Right kidney (tissue), 1 donor: ENCODE results near the gene MAP4K5.
"Not testable (repeated sequence)": the region's sequence is repeated elsewhere in the genome, so short reads cannot be mapped to it uniquely, and the experiment has no call there.

Experiments
- DNase-seq: peaks from one replicate; pipeline ENCODE4 v3.0.0-alpha.2; 2016

The MAP4K5 gene

GRCh38 chr14:50531595-50532501, 521 bp downstream of the MAP4K5 start:
- DNase-seq: peak; percentile 90

DNA sequence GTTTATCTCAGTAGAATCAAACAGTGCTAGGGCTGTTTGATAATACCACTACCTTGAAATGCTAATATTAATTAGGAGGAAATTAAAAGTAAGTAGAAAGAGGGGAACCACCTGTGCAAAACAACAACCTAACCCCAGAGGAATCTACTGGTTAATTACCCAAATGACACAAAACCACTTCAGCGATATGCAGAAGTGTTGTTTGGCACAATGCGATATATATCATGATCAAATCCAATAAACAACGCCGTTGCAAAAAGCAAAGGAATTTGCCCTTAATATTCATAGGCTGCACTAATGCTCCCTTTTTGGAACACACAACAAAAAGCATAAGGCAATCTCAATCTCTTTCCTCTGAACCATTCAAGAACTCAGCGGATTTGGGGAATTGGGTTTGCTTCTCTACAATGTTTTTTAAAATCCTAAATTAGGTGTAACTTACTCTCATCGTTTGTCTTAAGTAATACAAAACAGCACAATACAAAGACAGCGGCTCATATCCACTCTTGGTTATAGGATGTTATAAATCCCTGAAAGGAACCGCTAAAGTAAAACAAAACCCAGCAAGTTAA, 1.5 kb downstream of the MAP4K5 start:
- peak; percentile 12 for DNase-seq

GRCh38 chr14:50530358-50530757, 2.0 kb downstream of the MAP4K5 start:
- no peak for DNase-seq

DNA sequence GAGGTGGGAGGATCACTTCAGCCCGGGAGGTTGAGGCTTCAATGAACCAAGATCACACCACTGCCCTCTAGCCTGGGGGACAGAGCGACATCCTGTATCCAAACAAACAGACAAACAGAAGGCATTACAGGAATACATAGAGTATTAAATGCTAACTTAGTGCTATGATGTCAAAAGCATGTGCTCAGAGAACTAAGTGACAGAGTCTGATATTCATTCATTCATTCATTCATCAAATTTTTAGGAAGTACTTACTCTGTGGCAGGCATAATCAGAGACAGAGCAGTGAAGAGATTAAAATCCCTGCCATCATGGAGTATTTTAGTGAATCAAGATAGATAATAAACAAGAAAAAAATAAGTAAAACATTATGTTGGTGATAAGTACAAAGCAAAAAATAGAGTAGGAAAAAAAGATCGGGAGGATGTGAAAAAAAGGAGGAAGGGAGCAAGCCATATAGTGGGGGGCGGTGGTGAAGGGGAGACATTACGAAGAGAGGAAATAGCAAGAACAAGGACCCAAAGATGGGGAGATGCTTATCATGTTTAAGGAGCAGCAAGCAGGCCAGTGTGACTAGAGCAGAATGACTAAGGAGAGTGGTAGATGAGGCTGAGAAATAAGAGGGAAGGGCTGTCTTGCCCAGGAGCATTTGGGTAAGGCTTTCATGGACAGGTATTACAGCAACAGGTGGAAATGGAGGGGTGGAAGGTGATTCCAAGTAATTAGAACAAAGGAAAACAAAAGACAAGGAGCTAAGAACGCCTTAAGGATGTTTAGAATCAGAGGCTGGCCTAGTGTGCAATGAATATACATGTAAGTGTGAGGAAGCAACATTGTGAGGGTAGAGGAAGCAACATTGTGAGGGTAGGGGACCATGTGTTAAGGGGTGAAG, 2.8 kb downstream of the MAP4K5 start:
- DNase-seq: no peak

- DNase-seq: no peak
These were observed 4.4 kb downstream of the MAP4K5 start for GRCh38 chr14:50528000-50528399.

DNA sequence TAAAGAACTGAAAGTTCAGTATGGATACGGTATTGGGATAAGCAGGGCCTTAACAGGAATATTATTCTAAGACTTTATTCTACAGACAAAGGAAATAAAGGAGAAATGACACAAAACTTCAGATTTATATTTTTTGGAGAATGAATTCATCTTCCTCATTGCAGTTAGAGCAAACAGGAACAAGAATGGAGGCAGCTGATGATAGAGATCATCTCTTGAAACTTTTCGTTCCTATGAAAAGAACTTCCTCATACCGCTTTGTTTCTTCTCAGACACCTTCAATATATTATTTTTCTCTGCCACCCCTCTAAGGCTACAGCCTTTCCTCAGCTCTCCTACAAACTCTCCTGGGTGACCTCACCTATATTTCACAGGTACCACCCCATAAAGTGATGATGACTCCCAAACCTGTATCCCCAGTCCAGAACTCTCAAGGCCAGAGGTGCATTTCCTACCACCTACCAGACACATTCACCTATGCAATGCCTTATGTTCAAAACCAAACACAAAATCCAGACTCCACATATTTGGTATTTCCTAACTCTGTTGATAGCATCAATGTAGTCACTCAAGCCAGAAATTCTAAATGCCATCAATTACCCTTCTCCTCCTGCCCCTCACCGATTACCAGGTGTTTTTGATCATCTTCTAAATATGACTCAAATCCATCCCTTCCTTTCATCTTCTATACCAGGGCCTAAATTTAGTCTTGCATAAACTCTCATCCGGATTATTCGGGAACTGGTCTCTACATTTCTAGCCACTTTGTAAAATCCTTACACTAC, 7.4 kb downstream of the MAP4K5 start:
- DNase-seq: no peak

- DNase-seq: no peak
These were observed 8.3 kb downstream of the MAP4K5 start for GRCh38 chr14:50524060-50524459.

GRCh38 chr14:50523271-50524041, 8.9 kb downstream of the MAP4K5 start:
- no peak for DNase-seq

- no peak for DNase-seq
These were observed 10.4 kb downstream of the MAP4K5 start for GRCh38 chr14:50521912-50522341.

GRCh38 chr14:50520947-50521815, 11.2 kb downstream of the MAP4K5 start:
- DNase-seq: no peak

- DNase-seq: no peak
These were observed 16.3 kb downstream of the MAP4K5 start for GRCh38 chr14:50516091-50516490.

GRCh38 chr14:50512463-50512862, 19.9 kb downstream of the MAP4K5 start:
- DNase-seq: no peak

GRCh38 chr14:50510157-50510556, 22.2 kb downstream of the MAP4K5 start:
- no peak for DNase-seq

GRCh38 chr14:50507078-50507477, 25.3 kb downstream of the MAP4K5 start:
- not testable (repeated sequence) for DNase-seq

DNA sequence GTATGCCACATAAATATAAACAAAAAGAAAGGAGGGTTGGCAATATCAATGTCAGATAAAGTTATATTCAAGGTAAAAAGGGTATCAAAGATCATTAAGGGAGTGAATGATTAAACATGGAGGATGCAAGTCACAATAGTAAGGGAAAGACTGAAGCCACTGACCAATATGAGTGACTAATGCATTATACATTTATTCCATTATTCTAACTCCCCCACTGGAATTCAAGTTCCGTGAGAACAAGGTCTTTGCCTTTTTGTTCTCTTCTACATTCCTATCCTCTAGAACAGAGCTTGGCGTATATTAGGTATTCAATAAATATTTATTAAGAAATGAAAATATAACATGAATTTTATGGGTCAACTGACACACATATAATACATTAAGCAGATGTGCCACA, 30.7 kb downstream of the MAP4K5 start:
- DNase-seq: no peak

- DNase-seq: no peak
These were observed 35.0 kb downstream of the MAP4K5 start for GRCh38 chr14:50497351-50497750.

- DNase-seq: no peak
These were observed 42.5 kb downstream of the MAP4K5 start for GRCh38 chr14:50489851-50490250.

GRCh38 chr14:50488521-50488920, 43.8 kb downstream of the MAP4K5 start:
- DNase-seq: no peak

DNA sequence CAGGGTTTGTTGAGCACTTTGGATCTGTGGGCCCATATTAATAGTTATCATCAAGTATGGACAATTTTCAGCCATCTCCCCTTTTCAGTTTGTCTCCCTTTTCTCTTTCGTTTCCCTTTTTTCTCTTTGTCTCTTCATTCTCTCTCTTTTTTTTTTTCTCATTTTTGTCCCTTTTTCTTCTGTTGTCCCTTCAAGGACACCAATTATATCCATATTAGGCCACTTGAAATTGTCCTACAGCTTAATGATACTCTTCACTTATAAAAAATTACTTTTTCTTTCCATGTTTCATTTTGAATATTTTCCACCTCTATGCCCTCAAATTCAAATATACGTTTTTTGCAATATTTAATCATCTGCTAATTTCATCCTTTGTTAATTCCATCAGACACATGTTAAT, 53.3 kb downstream of the MAP4K5 start:
- no peak for DNase-seq

GRCh38 chr14:50477760-50478159, 54.6 kb downstream of the MAP4K5 start:
- no peak for DNase-seq
